Head of caudate nucleus (tissue), 42 donors: ENCODE measurements around the gene CNDP1.

ENCODE experiments used
- DNase-seq, 42 donors: peaks; one replicate each; pipeline versions ENCODE4 v3.0.0 to v3.0.0-alpha.2; 2020 to 2021; ENCODE audit warnings: mixed read lengths in 7 of 42
- intact Hi-C: fragments of 100-400 bp; cut with DNase I; formaldehyde crosslinking; loops from one replicate; pipeline ENCODE4 v1.15.0; 2022

CNDP1 gene, protein sequence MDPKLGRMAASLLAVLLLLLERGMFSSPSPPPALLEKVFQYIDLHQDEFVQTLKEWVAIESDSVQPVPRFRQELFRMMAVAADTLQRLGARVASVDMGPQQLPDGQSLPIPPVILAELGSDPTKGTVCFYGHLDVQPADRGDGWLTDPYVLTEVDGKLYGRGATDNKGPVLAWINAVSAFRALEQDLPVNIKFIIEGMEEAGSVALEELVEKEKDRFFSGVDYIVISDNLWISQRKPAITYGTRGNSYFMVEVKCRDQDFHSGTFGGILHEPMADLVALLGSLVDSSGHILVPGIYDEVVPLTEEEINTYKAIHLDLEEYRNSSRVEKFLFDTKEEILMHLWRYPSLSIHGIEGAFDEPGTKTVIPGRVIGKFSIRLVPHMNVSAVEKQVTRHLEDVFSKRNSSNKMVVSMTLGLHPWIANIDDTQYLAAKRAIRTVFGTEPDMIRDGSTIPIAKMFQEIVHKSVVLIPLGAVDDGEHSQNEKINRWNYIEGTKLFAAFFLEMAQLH

DNA sequence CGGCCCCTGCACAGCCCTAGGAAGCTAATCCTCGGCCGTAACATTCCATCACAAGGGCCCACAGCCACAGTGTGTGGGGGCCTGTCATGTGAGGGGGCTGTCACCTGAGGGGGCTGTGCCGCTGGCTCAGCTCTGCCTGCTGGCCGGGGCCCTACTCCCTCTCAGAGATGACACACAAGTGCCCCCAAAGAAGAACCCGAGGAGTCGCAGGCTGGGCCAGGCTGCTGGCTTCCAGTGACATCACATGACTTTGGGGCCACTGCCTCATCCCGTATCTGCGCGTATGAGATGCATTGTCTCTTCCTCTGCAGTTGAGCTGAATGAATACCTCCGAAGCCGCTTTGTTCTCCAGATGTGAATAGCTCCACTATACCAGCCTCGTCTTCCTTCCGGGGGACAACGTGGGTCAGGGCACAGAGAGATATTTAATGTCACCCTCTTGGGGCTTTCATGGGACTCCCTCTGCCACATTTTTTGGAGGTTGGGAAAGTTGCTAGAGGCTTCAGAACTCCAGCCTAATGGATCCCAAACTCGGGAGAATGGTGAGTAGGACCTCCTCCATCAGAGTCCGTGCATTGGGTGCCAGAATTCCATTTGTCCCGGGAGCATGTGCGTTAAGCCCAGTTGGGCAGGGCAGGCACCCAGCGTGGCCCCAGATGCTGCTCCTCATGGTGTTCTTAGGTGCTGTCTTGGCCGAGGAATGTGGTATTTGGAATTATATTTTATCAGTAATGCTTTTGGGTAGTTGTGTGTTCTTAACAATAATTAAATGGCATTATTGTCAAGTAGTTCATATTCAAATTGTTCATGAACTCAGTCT, at the start of gene CNDP1:
Gene CNDP1 (plus strand): TSS at position 351 of the 820 bp plus-strand sequence. CDS start 168 bp downstream, at position 519.
- intact Hi-C loops, result no loop called here
- DNase-seq, result peak; percentile 39 to 95 (median 85)

DNA sequence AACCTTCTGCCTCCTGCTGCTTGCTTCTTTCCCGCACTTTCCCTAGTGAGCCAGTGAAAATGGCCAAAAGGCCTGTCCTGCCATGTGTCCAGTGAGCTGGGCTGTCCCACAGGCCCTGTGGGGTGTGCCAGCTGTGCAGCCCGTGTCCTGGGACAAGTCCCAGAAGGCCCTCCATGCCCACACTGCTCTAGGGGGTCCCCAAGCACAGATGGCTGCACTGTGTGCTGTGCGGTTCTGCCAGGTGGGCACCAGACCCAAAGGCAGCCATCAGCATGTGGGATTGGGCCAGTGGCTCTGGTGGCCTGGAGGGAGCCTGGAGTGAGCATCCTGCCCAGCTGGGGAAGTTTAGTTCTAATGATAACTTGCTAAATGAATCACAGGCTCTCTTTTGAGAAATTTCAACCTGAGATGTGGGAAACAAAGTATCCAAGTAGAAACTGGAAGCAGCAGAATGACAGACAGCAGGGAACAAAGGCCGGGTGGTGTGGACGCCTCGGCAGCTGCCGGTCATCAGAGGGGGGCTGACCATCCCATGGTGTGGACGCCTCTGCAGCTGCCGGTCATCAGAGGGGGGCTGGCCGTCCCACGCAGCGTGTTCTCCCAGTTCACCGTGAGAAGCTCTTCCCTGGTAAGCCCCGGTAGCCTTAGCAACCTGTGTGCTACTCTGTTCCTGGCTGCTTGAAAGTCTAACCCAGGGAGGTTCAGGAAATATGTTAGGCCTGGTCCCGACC, 48.0 kb upstream of the CNDP1 start:
- intact Hi-C loops, result no loop called here
- DNase-seq, result peak in 14 of 42 donors; percentile 27 to 68 (median 42)

DNA sequence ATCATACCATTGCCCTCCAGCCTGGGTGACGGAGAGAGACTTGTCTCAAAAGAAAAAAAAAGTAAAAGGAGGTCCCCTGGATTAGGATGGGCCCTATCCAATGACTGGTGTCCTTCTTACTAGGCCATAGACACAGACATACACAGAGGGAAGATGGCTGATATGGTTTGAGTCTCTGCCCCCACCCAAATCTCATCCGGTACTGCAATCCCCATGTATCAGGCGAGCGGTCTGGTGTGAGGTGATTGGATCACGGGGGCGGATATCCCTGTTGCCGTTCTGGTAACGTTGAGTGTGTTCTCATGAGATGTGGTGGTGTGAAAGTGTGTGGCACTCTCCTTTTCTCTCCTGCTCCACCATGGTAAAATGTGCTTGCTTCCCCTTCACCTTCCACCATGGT, 45.9 kb upstream of the CNDP1 start:
- intact Hi-C loops, result no loop called here

DNA sequence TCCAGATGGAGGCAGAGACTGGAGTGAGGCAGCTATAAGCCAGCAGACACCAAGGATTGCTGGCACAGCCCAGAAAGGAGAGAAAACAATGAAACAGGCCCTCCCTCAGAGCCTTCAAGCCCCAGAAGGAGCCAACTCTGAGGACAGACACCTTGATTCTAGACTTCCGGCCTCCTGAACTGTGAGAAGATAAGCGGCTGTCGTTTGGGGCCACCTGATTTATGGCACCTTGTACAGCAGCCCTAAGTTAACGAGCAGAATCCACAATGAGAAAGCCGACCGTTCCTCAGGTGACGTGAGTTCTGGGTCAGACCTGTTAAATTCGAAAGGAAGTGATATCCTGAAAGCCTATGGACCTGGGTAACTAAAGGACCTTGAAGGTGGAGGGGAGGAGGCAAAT, 45.4 kb upstream of the CNDP1 start:
- intact Hi-C loops, result no loop called here
- peak in 1 of 42 donors; percentile 24 for DNase-seq

More for the DNA sequence above, 45.9 kb upstream of the CNDP1 start:
- peak in 2 of 42 donors; percentile 0 to 28 for DNase-seq

DNA sequence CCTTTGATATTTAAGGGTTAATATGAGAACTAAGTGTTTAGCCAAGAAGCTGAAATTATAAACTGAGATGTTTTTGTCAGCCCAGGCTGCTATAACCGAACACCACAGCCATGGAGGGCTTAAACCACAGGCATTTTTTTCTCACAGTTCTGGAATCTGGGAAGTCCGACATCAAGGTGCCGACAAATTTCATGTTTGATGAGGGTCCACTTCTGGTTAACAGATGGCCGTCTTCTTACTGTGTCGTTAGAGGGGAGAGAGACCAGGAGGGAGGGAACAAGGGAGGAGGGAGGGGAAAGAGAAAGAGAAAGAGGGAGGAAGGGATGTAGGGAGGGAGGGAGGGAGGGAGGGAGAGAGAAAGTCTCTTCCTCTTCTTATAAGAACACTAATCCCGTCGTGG, 44.6 kb upstream of the CNDP1 start:
- intact Hi-C loops, result loop anchor here (5.0 to 10.0 kb wide), 2 partner anchors 137 to 295 kb away; no protein-coding TSS in a partner anchor
- peak in 1 of 42 donors; percentile 30 for DNase-seq

DNA sequence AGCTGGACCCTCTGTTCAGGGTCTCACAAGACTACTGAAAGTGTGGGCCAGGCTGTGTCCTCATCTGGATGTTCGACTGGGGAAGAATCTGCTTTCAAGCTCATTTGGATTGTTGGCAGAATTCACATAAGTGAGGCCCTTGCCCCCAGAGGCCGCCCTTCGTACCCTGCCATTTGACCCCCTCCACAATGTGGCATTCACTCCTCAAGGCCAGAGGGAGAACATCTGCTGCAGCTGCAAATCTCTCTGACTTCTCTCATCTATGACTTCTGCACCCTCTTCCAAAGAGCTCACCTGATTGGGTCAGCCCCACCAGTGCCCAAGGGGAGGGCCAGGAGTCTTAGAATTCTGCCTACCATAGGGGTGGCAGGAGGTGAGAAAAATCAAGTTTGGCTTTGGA, 42.0 kb upstream of the CNDP1 start:
- intact Hi-C loops, result loop anchor here (5.0 to 10.0 kb wide), 2 partner anchors 140 to 297 kb away; no protein-coding TSS in a partner anchor
- DNase-seq, result peak in 2 of 42 donors; percentile 0 to 16

DNA sequence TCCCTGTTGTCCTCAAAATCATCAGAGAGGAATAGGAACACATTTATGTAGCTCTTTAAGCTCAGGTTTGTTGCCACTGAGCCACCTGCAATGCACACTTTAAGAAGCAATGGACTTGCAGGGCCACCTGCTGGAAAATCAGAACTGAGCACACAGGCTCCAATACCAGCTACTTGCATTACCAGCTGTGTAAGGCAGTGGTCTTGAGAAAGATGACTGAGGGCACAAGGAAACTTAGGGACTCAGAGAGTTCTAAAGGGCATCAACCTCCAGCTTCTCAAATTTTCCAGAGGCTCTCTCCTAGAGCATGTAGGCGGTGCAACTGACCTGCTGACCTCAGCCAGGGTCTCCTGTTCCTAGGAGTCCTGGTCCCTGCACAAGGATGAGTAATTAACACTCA, 40.6 kb upstream of the CNDP1 start:
- intact Hi-C loops, result loop anchor here (5.0 to 10.0 kb wide), 2 partner anchors 141 to 299 kb away; no protein-coding TSS in a partner anchor
- peak in 34 of 42 donors; percentile 22 to 87 (median 67) for DNase-seq

DNA sequence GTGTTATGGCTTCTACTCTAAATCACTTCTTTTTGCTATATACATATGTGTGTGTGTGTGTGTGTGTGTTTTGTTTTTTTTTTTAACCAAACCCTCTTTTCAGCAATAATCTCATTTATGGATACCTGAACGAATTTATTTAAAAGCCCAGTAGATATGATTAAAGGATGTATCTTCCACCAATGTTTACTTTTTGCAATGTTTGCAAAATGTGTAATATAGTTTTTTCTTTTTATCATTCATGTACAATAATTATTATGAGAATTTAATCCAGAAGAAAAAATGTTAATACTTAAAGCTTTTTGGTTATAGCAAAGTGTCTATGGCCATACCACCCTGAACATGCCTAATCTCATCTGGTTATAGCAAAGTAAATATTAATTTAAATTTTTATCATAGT, 39.8 kb upstream of the CNDP1 start:
- intact Hi-C loops, result loop anchor here (5.0 to 10.0 kb wide), 2 partner anchors 142 to 300 kb away; no protein-coding TSS in a partner anchor
- DNase-seq, result no peak

DNA sequence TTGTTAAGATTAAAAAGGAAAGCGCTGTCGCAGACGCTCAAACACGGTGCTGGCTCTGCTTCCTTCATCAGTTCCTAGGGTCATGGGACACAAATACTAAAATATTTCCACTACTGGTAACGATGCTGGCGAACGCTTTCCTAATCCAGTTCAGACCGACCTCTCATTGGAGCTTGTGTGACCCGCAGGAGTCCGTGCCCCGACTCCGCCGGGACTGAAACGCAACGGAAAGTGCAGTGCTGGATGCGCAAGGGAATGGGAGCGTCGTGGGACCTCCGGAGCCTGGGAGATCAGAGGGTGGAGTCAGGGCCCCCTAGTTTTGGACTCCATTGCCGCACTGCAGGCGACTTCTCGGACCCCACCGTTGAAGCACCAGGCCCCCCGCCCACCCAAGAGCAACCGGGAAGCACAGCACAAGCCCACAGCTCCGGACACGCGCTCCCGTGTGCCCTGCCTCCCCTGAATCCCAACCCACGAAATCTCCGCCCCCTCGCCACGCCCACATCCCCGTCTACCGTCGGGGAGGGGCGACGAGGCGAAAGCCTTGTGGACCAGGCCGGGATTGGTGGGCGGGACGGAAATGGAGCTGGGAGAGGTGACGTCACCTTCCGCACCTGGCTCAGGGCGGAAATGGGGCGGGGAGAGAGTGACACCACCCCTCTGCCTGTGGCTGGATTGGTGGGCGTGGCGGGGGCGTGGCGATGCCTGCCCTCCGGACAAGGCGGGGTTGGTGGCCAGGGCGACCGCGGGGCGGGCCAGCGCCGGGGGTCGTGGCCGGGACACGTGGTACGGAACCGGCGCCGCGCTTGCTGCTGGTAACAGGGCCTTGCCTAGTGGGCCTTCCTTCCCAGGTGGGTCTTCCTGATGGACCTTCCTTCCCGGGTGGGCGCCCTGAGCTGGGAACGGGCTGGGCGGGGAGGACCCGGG, 38.5 kb upstream of the CNDP1 start, which contains the start of gene CNDP2:
Gene CNDP2 (plus strand): TSS at position 783 of the 927 bp plus-strand sequence. CDS start 3,611 bp downstream, outside the sequence.
- peak; percentile 98 to 100 (median 100) for DNase-seq
- intact Hi-C loops, result loop anchor here (5.0 to 10.0 kb wide), 2 partner anchors 51 to 301 kb away; no protein-coding TSS in a partner anchor

DNA sequence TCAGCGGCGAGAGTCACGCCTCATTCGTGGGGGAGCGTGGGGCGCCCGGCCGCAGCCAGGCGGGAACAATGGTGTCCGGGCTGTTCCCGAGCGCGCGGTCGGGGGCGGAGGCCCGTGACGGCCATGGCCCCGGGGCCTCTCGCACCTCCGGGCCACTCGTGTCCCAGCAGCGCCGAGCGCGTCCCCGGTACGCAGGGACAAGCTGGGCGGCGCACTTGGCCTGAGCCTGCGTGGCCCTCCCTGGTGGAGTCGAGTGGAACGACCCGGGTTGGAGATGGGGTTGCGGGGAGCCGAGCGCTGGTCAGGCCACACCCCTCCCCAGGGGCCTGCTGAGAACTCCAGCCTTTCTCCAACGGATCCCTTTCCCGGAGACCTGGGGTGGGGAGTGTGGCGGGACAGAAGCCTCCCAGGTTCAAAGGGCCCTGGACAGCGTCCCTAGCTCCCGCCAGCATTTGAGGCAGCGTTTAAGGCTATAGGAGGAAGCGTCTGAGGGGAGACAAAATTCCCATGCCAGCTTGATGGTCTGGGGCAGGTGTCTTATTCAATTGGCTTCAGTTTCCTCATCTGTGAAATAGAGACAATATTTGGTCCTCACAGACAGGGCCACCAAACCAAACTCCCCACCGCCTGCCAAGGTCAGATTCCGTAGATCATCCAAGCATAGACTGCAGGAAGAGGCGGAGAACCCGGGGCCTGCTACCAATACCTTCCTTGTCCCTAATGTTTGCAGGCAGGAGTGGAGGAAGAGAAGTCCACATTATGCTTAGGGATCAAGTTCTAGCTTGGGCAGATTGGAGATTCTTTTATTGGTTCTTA, 37.6 kb upstream of the CNDP1 start:
- intact Hi-C loops, result loop anchor here (5.0 to 10.0 kb wide), 2 partner anchors 51 to 302 kb away; no protein-coding TSS in a partner anchor
- DNase-seq, result peak in 40 of 42 donors; percentile 48 to 84 (median 68)

DNA sequence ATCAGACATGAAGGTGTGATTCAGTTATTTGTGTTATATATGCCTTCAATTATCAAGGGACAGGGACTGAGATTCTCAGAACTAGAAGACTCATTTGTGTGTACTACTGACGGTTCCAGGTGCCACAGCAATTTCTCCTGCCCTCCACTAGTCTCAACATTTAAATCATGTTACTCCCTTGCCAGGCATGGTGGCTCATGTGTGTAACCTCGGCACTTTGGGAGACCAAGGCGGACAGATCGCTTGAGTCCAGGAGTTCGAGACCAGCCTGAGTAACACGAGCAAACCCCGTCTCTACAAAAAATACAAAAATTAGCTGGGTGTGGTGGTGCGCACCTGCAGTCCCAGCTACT, 37.0 kb upstream of the CNDP1 start:
- DNase-seq, result peak in 1 of 42 donors; percentile 29
- intact Hi-C loops, result loop anchor here (5.0 to 10.0 kb wide), 2 partner anchors 50 to 302 kb away; no protein-coding TSS in a partner anchor

DNA sequence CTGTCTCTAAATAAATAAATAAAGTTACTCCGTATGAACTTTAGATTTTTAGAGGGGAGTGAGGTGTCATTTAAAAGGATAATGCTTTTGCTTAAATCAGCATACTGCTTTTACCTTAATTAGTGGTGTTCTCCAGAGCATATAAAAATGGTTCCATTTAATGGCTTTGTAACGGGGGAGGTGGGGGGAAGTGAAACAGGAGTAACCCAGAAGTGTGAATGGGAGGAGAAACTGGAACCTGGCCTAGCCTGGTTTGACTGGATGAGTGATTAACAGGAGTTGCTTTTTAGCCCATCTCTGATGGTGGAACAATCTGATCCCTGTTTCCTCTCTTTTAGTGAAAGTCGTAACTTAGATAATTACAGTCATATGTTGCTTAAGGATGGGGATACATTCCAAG, 36.5 kb upstream of the CNDP1 start:
- intact Hi-C loops, result loop anchor here (5.0 to 10.0 kb wide), 2 partner anchors 50 to 303 kb away; no protein-coding TSS in a partner anchor
- no peak for DNase-seq

DNA sequence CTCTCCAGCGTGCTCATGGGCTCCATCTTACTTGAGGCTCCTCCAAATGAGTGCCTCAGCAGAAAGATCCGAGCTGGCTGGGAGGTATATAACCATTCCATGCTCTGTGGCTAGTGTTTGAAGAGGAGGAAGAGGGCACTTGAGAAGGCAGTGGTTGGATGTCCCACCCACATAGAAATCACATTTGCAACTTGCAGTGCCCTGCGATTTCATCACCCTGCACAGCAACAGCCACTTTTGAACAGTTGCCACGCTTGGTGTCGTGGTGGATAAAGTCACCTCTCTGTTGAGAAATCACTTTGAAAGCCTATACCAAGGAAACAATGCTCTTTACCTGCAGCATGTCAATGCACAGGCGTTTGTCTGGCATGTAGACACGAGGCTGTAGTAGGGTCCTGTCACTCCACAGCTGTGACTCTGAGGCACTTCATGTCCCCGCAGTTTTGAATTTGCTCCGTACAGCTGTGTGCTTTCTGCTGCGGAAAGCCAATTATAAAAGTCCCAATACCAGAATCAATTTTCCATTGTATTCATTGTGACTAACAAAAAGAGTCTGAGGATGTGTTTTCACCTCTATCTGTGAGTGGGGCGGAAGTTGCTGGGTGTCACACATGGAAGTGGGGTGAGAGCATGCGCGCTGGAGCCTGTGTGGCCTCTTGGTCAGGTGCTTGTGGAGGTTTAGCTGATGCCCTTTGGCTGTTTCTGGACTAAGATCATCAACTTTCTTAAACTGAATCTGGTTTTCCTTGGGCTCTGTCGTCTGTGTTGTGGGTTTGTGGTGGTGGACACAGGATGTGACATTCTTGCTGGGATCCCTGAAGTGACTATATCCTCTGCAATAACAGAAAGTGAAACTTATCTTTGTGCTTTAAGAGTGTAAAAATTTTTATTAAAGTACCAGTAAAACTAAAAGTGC, 35.3 kb upstream of the CNDP1 start:
- peak in 25 of 42 donors; percentile 39 to 83 (median 63) for DNase-seq
- intact Hi-C loops, result loop anchor here (5.0 to 10.0 kb wide), 2 partner anchors 48 to 304 kb away; no protein-coding TSS in a partner anchor

DNA sequence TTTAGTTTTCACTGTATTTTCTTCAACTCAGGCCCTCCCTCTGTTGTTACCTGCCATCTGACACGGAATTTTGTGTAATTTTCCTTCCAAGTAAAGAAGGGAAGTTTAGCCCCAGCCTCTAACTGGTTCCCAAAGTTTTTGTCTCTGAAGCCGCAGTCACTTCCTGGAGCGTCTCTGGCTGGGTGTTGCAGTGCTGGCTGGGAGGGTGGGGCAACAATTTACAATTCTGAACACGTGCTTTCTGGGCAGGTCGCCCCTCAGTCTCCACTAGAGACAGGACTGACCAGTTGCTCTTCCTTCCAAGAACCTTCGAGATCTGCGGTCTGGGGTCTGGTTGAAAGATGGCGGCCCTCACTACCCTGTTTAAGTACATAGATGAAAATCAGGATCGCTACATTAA, 34.7 kb upstream of the CNDP1 start:
- DNase-seq, result peak in 36 of 42 donors; percentile 41 to 89 (median 68)
- intact Hi-C loops, result loop anchor here (5.0 to 10.0 kb wide), 2 partner anchors 48 to 305 kb away; no protein-coding TSS in a partner anchor

DNA sequence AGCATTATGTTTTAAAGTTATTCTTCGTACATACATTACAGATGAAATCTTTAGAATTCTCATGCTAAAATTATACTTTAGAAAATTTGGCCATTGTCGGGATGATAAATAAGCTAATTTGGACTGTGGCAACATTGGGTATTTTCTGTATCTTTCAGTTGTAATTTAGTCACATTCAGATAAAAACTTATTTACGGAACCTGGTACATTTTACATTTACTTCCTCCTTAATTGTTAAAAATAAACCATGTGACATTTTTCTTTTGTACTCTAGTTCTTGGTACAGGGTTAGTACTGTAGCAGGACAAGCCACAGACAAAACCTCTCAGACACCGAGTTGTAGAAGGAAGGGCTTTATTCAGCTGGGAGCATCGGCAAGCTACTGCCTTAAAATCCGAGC, 33.9 kb upstream of the CNDP1 start:
- intact Hi-C loops, result no loop called here
- no peak for DNase-seq
